A549 (cell line): ENCODE measurements around the gene PNPLA7. TPM values are rescaled to one million over a fixed set of nuclear protein-coding genes. Genes with fewer than 3 reads are reported as not detected.

Source experiments
- ATAC-seq, 2 experiments: fragments of 200-7000 bp in 1 of 2; fragments of >200 bp in 1 of 2; cut with Nextera tagmentation in 1 of 2; cut with Tn5 transposase in 1 of 2; 3 replicates each; pipeline versions ENCODE4 v1.8.0 to v1.9.1; 2018 to 2020; ENCODE audit warnings: mild to moderate bottlenecking in 1 of 2, moderate library complexity in 1 of 2
- CTCF ChIA-PET: fragments of 300-600 bp; sonication (Branson Sonifier 250); formaldehyde crosslinking; extraction: SDS; loops from one replicate; lab custom pipeline; 2021; ENCODE audit warnings: antibody characterized with exemption, inconsistent platforms; lab: Yijun Ruan, JAX
- POLR2A ChIA-PET: fragments of 350-600 bp; formaldehyde crosslinking; extraction: SDS; loops from one replicate; lab custom pipeline; 2021; ENCODE audit warnings: antibody characterized with exemption, inconsistent platforms; lab: Yijun Ruan, JAX
- DNase-seq, 2 experiments: peaks; one replicate each; pipeline versions ENCODE4 v3.0.0 to v3.0.0-alpha.2; 2011 to 2016; ENCODE audit warnings: low read depth in 1 of 2, low spot score in 1 of 2
- FAIRE-seq: peaks from 2 replicates; lab custom pipeline; 2011; peaks lifted over from hg19 to GRCh38; lab: Jason Lieb, UNC
- H3K27ac ChIP-seq, 2 experiments: fragments of >200 bp; sonication (Bioruptor Twin); formaldehyde crosslinking; 3 replicates each; pipeline ENCODE4 v1.5.1; 2016 to 2017
- H3K4me1 ChIP-seq: fragments of >200 bp; sonication (Bioruptor Twin); formaldehyde crosslinking; 3 replicates; pipeline ENCODE4 v1.6.1; 2016
- H3K4me2 ChIP-seq: fragments of >200 bp; sonication (Bioruptor Twin); formaldehyde crosslinking; 3 replicates; pipeline ENCODE4 v1.6.1; 2016
- H3K4me3 ChIP-seq: fragments of >200 bp; sonication (Bioruptor Twin); formaldehyde crosslinking; 3 replicates; pipeline ENCODE4 v1.5.1; 2016
- H3K9me3 ChIP-seq: fragments of >200 bp; sonication (Bioruptor Twin); formaldehyde crosslinking; 3 replicates; pipeline ENCODE4 v1.6.1; 2016
- ATOH8 ChIP-seq: fragments of 250-450 bp; sonication (Bioruptor Pico); IDR thresholded peaks from 2 replicates; pipeline ENCODE4 v1.5.0; 2020; ENCODE audit warnings: low read depth, mild to moderate bottlenecking, moderate library complexity
- BCL3 ChIP-seq: fragments of >200 bp; sonication (Bioruptor Twin); formaldehyde crosslinking; IDR thresholded peaks from 3 replicates; pipeline ENCODE4 v1.6.1; 2016
- CBX2 ChIP-seq: fragments of 200-600 bp; sonication (generic); IDR thresholded peaks from 2 replicates; pipeline ENCODE4 v1.6.1; 2016; ENCODE audit warnings: low read depth, mild to moderate bottlenecking, borderline replicate concordance
- CEBPB ChIP-seq, 2 experiments: fragments of >200 bp in 1 of 2; sonication (Bioruptor Twin) in 1 of 2; formaldehyde crosslinking in 1 of 2; IDR thresholded peaks; 2 replicates each; pipeline ENCODE4 v1.6.1; 2012 to 2016
- CTCF ChIP-seq: fragments of >200 bp; sonication (Bioruptor Twin); formaldehyde crosslinking; IDR thresholded peaks from 3 replicates; pipeline ENCODE4 v1.5.1; 2016
- EHF ChIP-seq: fragments of 250-450 bp; sonication (Bioruptor Pico); IDR thresholded peaks from 2 replicates; pipeline ENCODE4 v1.5.0; 2020; ENCODE audit warnings: mild to moderate bottlenecking
- ELK1 ChIP-seq: fragments of 150-350 bp; IDR thresholded peaks from 2 replicates; pipeline ENCODE4 v1.6.1; 2014; ENCODE audit warnings: low read depth, mild to moderate bottlenecking, low read length
- EP300 ChIP-seq, 2 experiments: fragments of >200 bp; sonication (Bioruptor Twin); formaldehyde crosslinking; IDR thresholded peaks; 2 replicates in 1 of 2; 3 replicates in 1 of 2; pipeline ENCODE4 v1.6.1; 2016 to 2017
- FOSB ChIP-seq: fragments of 250-450 bp; sonication (Bioruptor Pico); IDR thresholded peaks from 2 replicates; pipeline ENCODE4 v1.5.0; 2020; ENCODE audit warnings: mild to moderate bottlenecking, moderate library complexity
- HOXB13 ChIP-seq: fragments of 250-450 bp; sonication (Bioruptor Pico); IDR thresholded peaks from 2 replicates; pipeline ENCODE4 v1.5.0; 2020; ENCODE audit warnings: low read depth, mild to moderate bottlenecking, moderate library complexity
- KDM1A ChIP-seq: fragments of 200-600 bp; sonication (generic); IDR thresholded peaks from 2 replicates; pipeline ENCODE4 v1.6.1; 2016; ENCODE audit warnings: low read depth, mild to moderate bottlenecking
- MAZ ChIP-seq: fragments of 150-350 bp; IDR thresholded peaks from 2 replicates; pipeline ENCODE4 v1.6.1; 2014; ENCODE audit warnings: antibody characterized with exemption, low read depth, low read length, borderline replicate concordance
- NPAS2 ChIP-seq: fragments of 250-450 bp; sonication (Bioruptor Pico); IDR thresholded peaks from 2 replicates; pipeline ENCODE4 v1.8.0; 2022; ENCODE audit warnings: mild to moderate bottlenecking, moderate library complexity, borderline replicate concordance
- NR3C1 ChIP-seq: fragments of >200 bp; sonication (Bioruptor Twin); formaldehyde crosslinking; IDR thresholded peaks from 3 replicates; pipeline ENCODE4 v1.6.1; 2017
- POLR2A ChIP-seq: IDR thresholded peaks from 2 replicates; pipeline ENCODE4 v1.6.1; 2012; ENCODE audit warnings: mild to moderate bottlenecking, low read length
- RARB ChIP-seq: fragments of 250-450 bp; sonication (Bioruptor Pico); IDR thresholded peaks from 2 replicates; pipeline ENCODE4 v1.8.0; 2021; ENCODE audit warnings: mild to moderate bottlenecking, moderate library complexity
- REST ChIP-seq: fragments of 200-600 bp; sonication (generic); IDR thresholded peaks from 2 replicates; pipeline ENCODE4 v1.6.1; 2016; ENCODE audit warnings: antibody characterized with exemption, mild to moderate bottlenecking, moderate library complexity
- TP53 ChIP-seq: fragments of 250-450 bp; sonication (Bioruptor Pico); IDR thresholded peaks from 2 replicates; pipeline ENCODE4 v1.5.0; 2021; ENCODE audit warnings: mild to moderate bottlenecking, moderate library complexity
- ZFP36 ChIP-seq: fragments of 450-650 bp; IDR thresholded peaks from 2 replicates; pipeline ENCODE4 v1.6.1; 2014; ENCODE audit warnings: borderline replicate concordance; ENCODE audit not compliant: partially characterized antibody
- ZSCAN20 ChIP-seq: fragments of 250-450 bp; sonication (Bioruptor Pico); IDR thresholded peaks from 2 replicates; pipeline ENCODE4 v1.8.0; 2022; ENCODE audit warnings: mild to moderate bottlenecking, moderate library complexity
- WGBS: methylation state at CpG from one replicate; pipeline ENCODE4 v1.1.6; 2017; ENCODE audit errors: missing lambda C conversion rate; 5-methylcytosine and 5-hydroxymethylcytosine counted together
- polyA plus RNA-seq, 4 experiments: library from polyadenylated mRNA; depleted of rRNA in 3 of 4; stranded (reverse); fragments of >200 nt; fragmentation: RNase III in 1 of 4; extraction: RNeasy Plus Mini Kit Qiagen cat#74134 plus additional on column Dnase treatment in 1 of 4; gene quantifications; 2 replicates in 3 of 4; 3 replicates in 1 of 4; pipeline ENCODE4 v1.2.3, GENCODE V29; 2011 to 2017

PNPLA7 gene
- polyA plus RNA-seq, 2 of the 4 experiments (the other 2 are of a cell fraction), result 0.31 to 1.1 TPM

GRCh38 chr9:137547687-137548543 is 2.3 kb downstream of the PNPLA7 start:
- Histone ChIP-seq H3K4me3 (no peak overlapping the region), H3K4me2 (no peak overlapping the region), H3K4me1 (peaks cover 11% of the 10 kb centered on the region), H3K9me3 (no peaks in the 10 kb centered on the region), H3K27ac (no peak overlapping the region)
- FAIRE-seq (no peak), ATAC-seq (no peak), DNase-seq (no peak)
- WGBS, result 81% methylated on average over 16 of the region's 23 CpGs
- POLR2A ChIA-PET, result no interaction called here
- CTCF ChIA-PET, result interaction anchor here (0.6 to 1.6 kb wide), 3 partner anchors 12 to 128 kb away, joined by 3 to 4 read pairs (median 3); no protein-coding TSS in a partner anchor
- TF ChIP-seq EHF (no peak), FOSB (CRISPR knock-in tag) (no peak), NR3C1 (no peak), REST (no peak), ATOH8 (no peak), NPAS2 (CRISPR knock-in tag) (no peak), CTCF (no peak), RARB (CRISPR knock-in tag) (no peak), EP300 (IDR thresholded peaks at IDR 0.05) (no peak), POLR2A (no peak), ZFP36 (no peak), ZSCAN20 (CRISPR knock-in tag) (no peak), CBX2 (no peak), HOXB13 (no peak)

- H3K27ac ChIP-seq, result no peak overlapping the region
- TF ChIP-seq KDM1A, result no peak
- no peak for TF ChIP-seq BCL3
- no peak for TF ChIP-seq CEBPB (IDR thresholded peaks at IDR 0.05)
- no peak for TF ChIP-seq MAZ
- TF ChIP-seq ELK1, result no peak
- TF ChIP-seq TP53 (CRISPR knock-in tag), result no peak
- TF ChIP-seq, all 56 proteins: peak for 0
- no peak for FAIRE-seq
- Histone ChIP-seq H3K4me2 (no peak overlapping the region), H3K4me3 (no peak overlapping the region), H3K9me3 (no peaks in the 10 kb centered on the region), H3K4me1 (peaks cover 5% of the 10 kb centered on the region)
- ChIA-PET POLR2A (no interaction called here), CTCF (interaction anchor here (0.6 to 2.2 kb wide), 7 partner anchors 10 to 258 kb away, joined by 3 to 16 read pairs (median 4); no protein-coding TSS in a partner anchor)
- 67% methylated on average over 10 of the region's 10 CpGs for WGBS
- no peak for ATAC-seq
- no peak for DNase-seq
Observed at GRCh38 chr9:137545123-137545522, 5.1 kb downstream of the PNPLA7 start.
